HepG2 (cell line): ENCODE measurements around the gene EBF4. TPM values are rescaled to one million over a fixed set of nuclear protein-coding genes. Genes with fewer than 3 reads are reported as not detected.

Experiments
- ARNT ChIP-seq: fragments of 450-650 bp; IDR thresholded peaks from 2 replicates; pipeline ENCODE4 v1.6.1; 2017
- ATF7-NPFF ChIP-seq: sonication (generic); formaldehyde crosslinking; IDR thresholded peaks from 2 replicates; pipeline ENCODE4 v1.8.1; 2023; ENCODE audit warnings: mild to moderate bottlenecking, low read depth, missing genetic modification reagents, moderate library complexity
- BRF2 ChIP-seq: sonication (generic); formaldehyde crosslinking; IDR thresholded peaks from 2 replicates; pipeline ENCODE4 v1.8.1; 2022; ENCODE audit warnings: mild to moderate bottlenecking, missing genetic modification reagents
- DZIP1 ChIP-seq: sonication (generic); formaldehyde crosslinking; IDR thresholded peaks from 2 replicates; pipeline ENCODE4 v1.5.0; 2020; ENCODE audit warnings: mild to moderate bottlenecking, missing genetic modification reagents
- E2F1 ChIP-seq: sonication (generic); formaldehyde crosslinking; IDR thresholded peaks from 2 replicates; pipeline ENCODE4 v1.5.0; 2020; ENCODE audit warnings: missing genetic modification reagents
- HOXD1 ChIP-seq: sonication (generic); formaldehyde crosslinking; IDR thresholded peaks from 2 replicates; pipeline ENCODE4 v1.5.0; 2020; ENCODE audit warnings: missing genetic modification reagents
- KLF11 ChIP-seq: IDR thresholded peaks from 2 replicates; pipeline ENCODE4 v1.6.1; 2016; ENCODE audit warnings: missing compliant biosample characterization
- KLF13 ChIP-seq: sonication (generic); formaldehyde crosslinking; IDR thresholded peaks from 2 replicates; pipeline ENCODE4 v1.4.0; 2020; ENCODE audit warnings: mild to moderate bottlenecking, missing genetic modification reagents
- NFIC ChIP-seq: IDR thresholded peaks from 2 replicates; pipeline ENCODE4 v1.6.1; 2012; ENCODE audit warnings: mild to moderate bottlenecking, low read length, inconsistent platforms
- NKX3-1 ChIP-seq: sonication (generic); formaldehyde crosslinking; IDR thresholded peaks from 2 replicates; pipeline ENCODE4 v1.5.0; 2020; ENCODE audit warnings: missing genetic modification reagents
- PREB ChIP-seq: sonication (generic); formaldehyde crosslinking; IDR thresholded peaks from 2 replicates; pipeline ENCODE4 v1.4.0; 2020; ENCODE audit warnings: missing genetic modification reagents
- RFX3 ChIP-seq: IDR thresholded peaks from 2 replicates; pipeline ENCODE4 v1.6.1; 2016; ENCODE audit warnings: missing biosample characterization, missing genetic modification reagents
- SMYD3 ChIP-seq: sonication (generic); formaldehyde crosslinking; IDR thresholded peaks from 2 replicates; pipeline ENCODE4 v1.8.1; 2023; ENCODE audit warnings: mild to moderate bottlenecking, missing genetic modification reagents
- SSRP1 ChIP-seq: IDR thresholded peaks from 2 replicates; pipeline ENCODE4 v1.6.1; 2016; ENCODE audit warnings: control low read depth
- TRAFD1 ChIP-seq: sonication (generic); formaldehyde crosslinking; IDR thresholded peaks from 2 replicates; pipeline ENCODE4 v1.5.1; 2020; ENCODE audit warnings: missing genetic modification reagents, mild to moderate bottlenecking, borderline replicate concordance
- ZNF224 ChIP-seq: sonication (generic); formaldehyde crosslinking; IDR thresholded peaks from 2 replicates; pipeline ENCODE4 v1.5.0; 2020; ENCODE audit warnings: mild to moderate bottlenecking, missing genetic modification reagents
- ZNF253 ChIP-seq: sonication (generic); formaldehyde crosslinking; IDR thresholded peaks from 2 replicates; pipeline ENCODE4 v1.8.0; 2022; ENCODE audit warnings: mild to moderate bottlenecking, missing genetic modification reagents, borderline replicate concordance
- ZNF335 ChIP-seq: sonication (generic); formaldehyde crosslinking; IDR thresholded peaks from 2 replicates; pipeline ENCODE4 v1.4.0; 2020; ENCODE audit warnings: missing genetic modification reagents
- ZNF572 ChIP-seq: sonication (generic); formaldehyde crosslinking; IDR thresholded peaks from 2 replicates; pipeline ENCODE4 v1.5.1; 2020; ENCODE audit warnings: mild to moderate bottlenecking, missing genetic modification reagents
- ZNF691 ChIP-seq: sonication (generic); formaldehyde crosslinking; IDR thresholded peaks from 2 replicates; pipeline ENCODE4 v1.4.0; 2020; ENCODE audit warnings: missing genetic modification reagents, low read depth, mild to moderate bottlenecking, borderline replicate concordance
- ZNF761 ChIP-seq: sonication (generic); formaldehyde crosslinking; conservative IDR thresholded peaks from 2 replicates; pipeline ENCODE4 v1.4.0; 2020; ENCODE audit warnings: mild to moderate bottlenecking, missing genetic modification reagents
- polyA plus RNA-seq, 8 experiments: library from polyadenylated mRNA; depleted of rRNA in 3 of 8; stranded (reverse) in 7 of 8; unstranded in 1 of 8; fragments of >200 nt; fragmentation: Illumina TruSeq in 4 of 8; extraction: Trizol in 4 of 8; gene quantifications; 2 replicates each; pipeline versions ENCODE4 v1.2.1 to v1.2.3, GENCODE V29; 2011 to 2016; ENCODE audit warnings: low read depth in 4 of 8, missing spikeins in 1 of 8, mixed read lengths in 1 of 8; ENCODE audit not compliant: insufficient read depth in 1 of 8
- total RNA-seq, 5 experiments: library from RNA; depleted of rRNA; stranded (reverse); fragments of >200 nt; fragmentation: Illumina TruSeq; extraction: Trizol; gene quantifications; 2 replicates each; pipeline ENCODE4 v1.2.3, GENCODE V29; 2016; ENCODE audit warnings: low read depth in 1 of 5

EBF4 gene
- total and polyA plus RNA-seq, 2 of the 13 experiments (the other 11 are each of a cell fraction or from before 2014, with no cell fraction given) = 0.84 to 2.2 TPM

GRCh38 chr20:2752567-2753460 lies 60.2 kb downstream of the EBF4 start (continued):
- 0 out of 2 replicates have a peak, but pooled peaks have one; percentile 49 for TF ChIP-seq TRAFD1 (CRISPR knock-in tag)
- TF ChIP-seq SSRP1 = no peak
- no peak for TF ChIP-seq PREB
- TF ChIP-seq E2F1 (CRISPR knock-in tag) = no peak
- TF ChIP-seq ATF7-NPFF (CRISPR knock-in tag) = peak; percentile 69; the same call in 1 of the 2 replicates
- TF ChIP-seq KLF13 (CRISPR knock-in tag) = no peak; the same call in 1 of the 2 replicates
- TF ChIP-seq HOXD1 (CRISPR knock-in tag) = no peak
- TF ChIP-seq SMYD3 = no peak
- TF ChIP-seq ZNF691 (CRISPR knock-in tag) = peak; percentile 11; the same call in 1 of the 2 replicates
- TF ChIP-seq ZNF761 (CRISPR knock-in tag) = no peak
- TF ChIP-seq ZNF572 (CRISPR knock-in tag) = peak; percentile 97
- no peak for TF ChIP-seq ARNT
- 0 out of 2 replicates have a peak, but pooled peaks have one; percentile 32 for TF ChIP-seq ZNF253 (CRISPR knock-in tag)
- TF ChIP-seq RFX3 (CRISPR knock-in tag) = no peak
- no peak for TF ChIP-seq ZNF335 (CRISPR knock-in tag)
- TF ChIP-seq NKX3-1 (CRISPR knock-in tag) = no peak
- TF ChIP-seq NFIC = no peak
- TF ChIP-seq ZNF224 = no peak
- no peak for TF ChIP-seq BRF2 (CRISPR knock-in tag)
- TF ChIP-seq DZIP1 (CRISPR knock-in tag) = no peak
- TF ChIP-seq KLF11 (CRISPR knock-in tag) = no peak
